OCI-LY1 (cell line): Measurements from ENCODE around the gene SMAP1.
A peak's percentile ranks its signal among the peaks of the same experiment; 100 is the strongest.

Source experiments
- H2AFZ ChIP-seq: fragments of 200-600 bp; sonication (generic), shearing (Covaris generic); 2 replicates; pipeline ENCODE4 v1.6.0; 2014; ENCODE audit warnings: antibody characterized with exemption, mild to moderate bottlenecking, low read length
- H3F3A ChIP-seq: fragments of 200-600 bp; sonication (generic), shearing (Covaris generic); 2 replicates; pipeline ENCODE4 v1.6.0; 2014; ENCODE audit warnings: mild to moderate bottlenecking, antibody characterized with exemption, low read length, moderate library complexity; ENCODE audit not compliant: insufficient read depth
- H3K27ac ChIP-seq: fragments of 200-600 bp; sonication (generic); 2 replicates; pipeline ENCODE4 v1.5.1; 2014; ENCODE audit warnings: low read length, mixed run types, mild to moderate bottlenecking, low read depth; ENCODE audit not compliant: poor library complexity, severe bottlenecking
- H3K27me3 ChIP-seq: fragments of 200-600 bp; sonication (generic); 2 replicates; pipeline ENCODE4 v1.6.0; 2014; ENCODE audit warnings: antibody characterized with exemption, mild to moderate bottlenecking, low read length, moderate library complexity; ENCODE audit not compliant: insufficient read depth
- H3K36me3 ChIP-seq: fragments of 200-600 bp; sonication (generic); 2 replicates; pipeline ENCODE4 v1.6.1; 2014; ENCODE audit warnings: mild to moderate bottlenecking, antibody characterized with exemption, low read length, moderate library complexity, mixed read lengths; ENCODE audit not compliant: insufficient read depth
- H3K4me1 ChIP-seq: fragments of 200-600 bp; sonication (generic); 2 replicates; pipeline ENCODE4 v1.5.1; 2014; ENCODE audit warnings: mild to moderate bottlenecking, low read length, moderate library complexity; ENCODE audit not compliant: insufficient read depth, severe bottlenecking
- H3K4me2 ChIP-seq: fragments of 200-600 bp; sonication (generic), shearing (Covaris generic); 2 replicates; pipeline ENCODE4 v1.6.1; 2014; ENCODE audit warnings: low read length
- H3K4me3 ChIP-seq: fragments of 200-600 bp; sonication (generic); 2 replicates; pipeline ENCODE4 v1.5.1; 2014; ENCODE audit warnings: low read length, low read depth, mild to moderate bottlenecking, mixed read lengths; ENCODE audit not compliant: poor library complexity, severe bottlenecking
- H3K79me2 ChIP-seq: fragments of 200-600 bp; shearing (Covaris generic); 2 replicates; pipeline ENCODE4 v1.6.1; 2016; ENCODE audit warnings: mixed run types, low read length, mixed read lengths; ENCODE audit not compliant: insufficient read depth
- H3K9ac ChIP-seq: fragments of 200-600 bp; sonication (generic), shearing (Covaris generic); 2 replicates; pipeline ENCODE4 v1.6.1; 2014; ENCODE audit warnings: mild to moderate bottlenecking, low read length, mixed read lengths
- H3K9me2 ChIP-seq: fragments of 200-600 bp; sonication (generic), shearing (Covaris generic); 2 replicates; pipeline ENCODE4 v1.6.1; 2014; ENCODE audit warnings: low read depth, mild to moderate bottlenecking, low read length, mixed read lengths
- H3K9me3 ChIP-seq: fragments of 200-600 bp; shearing (Covaris generic); 2 replicates; pipeline ENCODE4 v1.6.1; 2014; ENCODE audit warnings: low read length, mixed read lengths
- H4K20me1 ChIP-seq: fragments of 200-600 bp; sonication (generic), shearing (Covaris generic); 2 replicates; pipeline ENCODE4 v1.6.0; 2016; ENCODE audit warnings: mild to moderate bottlenecking, low read length; ENCODE audit not compliant: insufficient read depth
- CTCF ChIP-seq: fragments of 200-600 bp; sonication (generic), shearing (Covaris generic); IDR thresholded peaks from 2 replicates; pipeline ENCODE4 v1.5.1; 2017; ENCODE audit warnings: mild to moderate bottlenecking, antibody characterized with exemption, low read length, moderate library complexity, mixed read lengths
- EZH2 ChIP-seq: fragments of 200-600 bp; sonication (generic), shearing (Covaris generic); IDR thresholded peaks from 2 replicates; pipeline ENCODE4 v1.8.0; 2017; ENCODE audit warnings: borderline replicate concordance, mixed run types, mild to moderate bottlenecking, antibody characterized with exemption, low read length, moderate library complexity, mixed read lengths

The SMAP1 gene

GRCh38 chr6:70852667-70853246 is 185.1 kb downstream of the SMAP1 start:
- Histone ChIP-seq H3K4me2 (no peak overlapping the region), H3K9ac (no peak overlapping the region), H3K4me3 (no peak overlapping the region), H3K9me2 (no peaks in the 10 kb centered on the region), H3K27ac (no peak overlapping the region), H3F3A (no peaks in the 10 kb centered on the region), H4K20me1 (no peaks in the 10 kb centered on the region), H3K36me3 (peaks cover 3% of the 10 kb centered on the region; the same call in 1 of the 2 replicates), H3K4me1 (peaks cover 11% of the 10 kb centered on the region), H3K27me3 (no peaks in the 10 kb centered on the region), H3K9me3 (peaks cover 4% of the 10 kb centered on the region; the same call in 1 of the 2 replicates), H3K79me2 (no peaks in the 10 kb centered on the region), H2AFZ (no peak overlapping the region)
- TF ChIP-seq EZH2 (no peak), CTCF (no peak)

- Histone ChIP-seq H3K9ac (no peak overlapping the region), H4K20me1 (no peaks in the 10 kb centered on the region), H3K27me3 (no peaks in the 10 kb centered on the region), H3K27ac (peak overlapping the region; percentile 55), H3K9me3 (no peaks in the 10 kb centered on the region), H3K4me2 (no peak overlapping the region), H3K4me3 (no peak overlapping the region), H3K79me2 (no peaks in the 10 kb centered on the region), H3K36me3 (peaks cover 11% of the 10 kb centered on the region; the same call in 1 of the 2 replicates), H3K4me1 (peaks cover 14% of the 10 kb centered on the region), H3K9me2 (no peaks in the 10 kb centered on the region), H3F3A (no peaks in the 10 kb centered on the region), H2AFZ (no peak overlapping the region)
- TF ChIP-seq CTCF (no peak), EZH2 (no peak)
Measured at GRCh38 chr6:70857387-70858077, 189.8 kb downstream of the SMAP1 start.

GRCh38 chr6:70860045-70860444 is 192.4 kb downstream of the SMAP1 start:
- Histone ChIP-seq H3K9me3 (no peaks in the 10 kb centered on the region), H3K36me3 (peaks cover 11% of the 10 kb centered on the region; the same call in 1 of the 2 replicates), H3K27me3 (no peaks in the 10 kb centered on the region), H3K4me2 (no peak overlapping the region), H3K9me2 (no peaks in the 10 kb centered on the region), H3K27ac (no peak overlapping the region), H3K4me3 (no peak overlapping the region), H4K20me1 (no peaks in the 10 kb centered on the region), H3F3A (no peaks in the 10 kb centered on the region), H3K79me2 (no peaks in the 10 kb centered on the region), H2AFZ (no peak overlapping the region), H3K9ac (no peak overlapping the region), H3K4me1 (peaks cover 17% of the 10 kb centered on the region)
- TF ChIP-seq CTCF, result no peak
